OCI-LY1 (cell line): ENCODE results near the gene CELF3.

Source experiments
- EZH2 ChIP-seq: fragments of 200-600 bp; sonication (generic), shearing (Covaris generic); IDR thresholded peaks from 2 replicates; pipeline ENCODE4 v1.8.0; 2017; ENCODE audit warnings: borderline replicate concordance, mixed run types, mild to moderate bottlenecking, antibody characterized with exemption, low read length, moderate library complexity, mixed read lengths
- TF ChIP-seq, protein P1 (sequence below): fragments of 200-600 bp; sonication (generic), shearing (Covaris generic); IDR thresholded peaks from 2 replicates; pipeline ENCODE4 v1.5.1; 2017; ENCODE audit warnings: mild to moderate bottlenecking, antibody characterized with exemption, low read length, moderate library complexity, mixed read lengths

- TF ChIP-seq, protein P1, sequence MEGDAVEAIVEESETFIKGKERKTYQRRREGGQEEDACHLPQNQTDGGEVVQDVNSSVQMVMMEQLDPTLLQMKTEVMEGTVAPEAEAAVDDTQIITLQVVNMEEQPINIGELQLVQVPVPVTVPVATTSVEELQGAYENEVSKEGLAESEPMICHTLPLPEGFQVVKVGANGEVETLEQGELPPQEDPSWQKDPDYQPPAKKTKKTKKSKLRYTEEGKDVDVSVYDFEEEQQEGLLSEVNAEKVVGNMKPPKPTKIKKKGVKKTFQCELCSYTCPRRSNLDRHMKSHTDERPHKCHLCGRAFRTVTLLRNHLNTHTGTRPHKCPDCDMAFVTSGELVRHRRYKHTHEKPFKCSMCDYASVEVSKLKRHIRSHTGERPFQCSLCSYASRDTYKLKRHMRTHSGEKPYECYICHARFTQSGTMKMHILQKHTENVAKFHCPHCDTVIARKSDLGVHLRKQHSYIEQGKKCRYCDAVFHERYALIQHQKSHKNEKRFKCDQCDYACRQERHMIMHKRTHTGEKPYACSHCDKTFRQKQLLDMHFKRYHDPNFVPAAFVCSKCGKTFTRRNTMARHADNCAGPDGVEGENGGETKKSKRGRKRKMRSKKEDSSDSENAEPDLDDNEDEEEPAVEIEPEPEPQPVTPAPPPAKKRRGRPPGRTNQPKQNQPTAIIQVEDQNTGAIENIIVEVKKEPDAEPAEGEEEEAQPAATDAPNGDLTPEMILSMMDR = no peak
- no peak for TF ChIP-seq EZH2
Observed at GRCh38 chr1:151716771-151717631, at the start of gene CELF3.
